ENCODE results near the gene CEP120.
A peak's percentile ranks its signal among the peaks of the same experiment; 100 is the strongest.

CEP120 gene

DNA sequence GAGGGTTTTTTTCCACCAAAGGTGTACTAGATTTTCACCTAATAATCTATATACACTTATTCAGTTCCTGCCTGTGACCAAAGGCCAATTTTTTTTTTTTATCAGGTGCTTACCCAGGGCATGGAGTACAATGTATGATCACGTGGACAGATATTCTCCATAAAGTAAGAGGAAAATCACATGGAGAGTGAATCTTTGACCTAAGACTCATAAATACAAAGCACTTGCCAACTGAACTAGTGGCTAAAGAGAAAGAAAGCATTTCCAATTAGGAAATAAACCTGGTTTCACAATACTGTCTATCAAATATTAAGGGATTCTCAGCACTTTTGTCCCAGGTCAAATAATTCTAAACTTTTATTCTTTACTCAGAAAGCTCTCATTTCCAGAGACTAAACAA lies 33.0 kb upstream of the CEP120 start:
- Mint-ChIP-seq H3K4me1 (peaks cover 20% of the 10 kb centered on the region), H3K27me3 (ENCODE audit: low read depth) (no peaks in the 10 kb centered on the region), H3K4me3 (no peak overlapping the region), H3K9me3 (peaks cover 4% of the 10 kb centered on the region), H3K27ac (no peak overlapping the region), H3K36me3 (ENCODE audit: low read depth) (no peaks in the 10 kb centered on the region)
- TF ChIP-seq, protein P1, sequence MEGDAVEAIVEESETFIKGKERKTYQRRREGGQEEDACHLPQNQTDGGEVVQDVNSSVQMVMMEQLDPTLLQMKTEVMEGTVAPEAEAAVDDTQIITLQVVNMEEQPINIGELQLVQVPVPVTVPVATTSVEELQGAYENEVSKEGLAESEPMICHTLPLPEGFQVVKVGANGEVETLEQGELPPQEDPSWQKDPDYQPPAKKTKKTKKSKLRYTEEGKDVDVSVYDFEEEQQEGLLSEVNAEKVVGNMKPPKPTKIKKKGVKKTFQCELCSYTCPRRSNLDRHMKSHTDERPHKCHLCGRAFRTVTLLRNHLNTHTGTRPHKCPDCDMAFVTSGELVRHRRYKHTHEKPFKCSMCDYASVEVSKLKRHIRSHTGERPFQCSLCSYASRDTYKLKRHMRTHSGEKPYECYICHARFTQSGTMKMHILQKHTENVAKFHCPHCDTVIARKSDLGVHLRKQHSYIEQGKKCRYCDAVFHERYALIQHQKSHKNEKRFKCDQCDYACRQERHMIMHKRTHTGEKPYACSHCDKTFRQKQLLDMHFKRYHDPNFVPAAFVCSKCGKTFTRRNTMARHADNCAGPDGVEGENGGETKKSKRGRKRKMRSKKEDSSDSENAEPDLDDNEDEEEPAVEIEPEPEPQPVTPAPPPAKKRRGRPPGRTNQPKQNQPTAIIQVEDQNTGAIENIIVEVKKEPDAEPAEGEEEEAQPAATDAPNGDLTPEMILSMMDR (IDR thresholded peaks at IDR 0.05; ENCODE audit: unreplicated experiment in 3 of 3): no peak

DNA sequence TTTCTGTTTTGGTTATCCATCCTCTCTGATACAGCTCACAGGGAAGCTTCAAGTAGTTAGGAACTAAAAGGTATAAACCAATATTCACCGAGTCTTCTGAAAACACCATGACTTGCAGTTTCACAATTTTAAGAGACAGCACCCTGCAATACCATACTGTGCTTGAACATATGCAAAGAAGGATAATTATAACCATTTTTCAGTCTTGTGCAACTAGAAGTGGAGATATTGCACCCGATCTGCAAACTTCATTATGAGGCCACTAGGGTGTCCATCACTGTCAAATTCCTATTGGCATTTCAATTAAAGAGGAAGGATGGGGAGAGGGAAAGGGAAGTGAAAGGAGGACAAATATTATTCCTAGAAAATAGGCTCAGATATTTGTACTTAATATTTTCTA lies 32.4 kb upstream of the CEP120 start:
- Mint-ChIP-seq H3K4me3 (no peak overlapping the region), H3K9me3 (peaks cover 4% of the 10 kb centered on the region), H3K4me1 (peaks cover 25% of the 10 kb centered on the region), H3K27me3 (ENCODE audit: low read depth) (no peaks in the 10 kb centered on the region), H3K36me3 (ENCODE audit: low read depth) (no peaks in the 10 kb centered on the region), H3K27ac (no peak overlapping the region)
- TF ChIP-seq, protein P1 (IDR thresholded peaks at IDR 0.05; ENCODE audit: unreplicated experiment in 3 of 3): no peak

DNA sequence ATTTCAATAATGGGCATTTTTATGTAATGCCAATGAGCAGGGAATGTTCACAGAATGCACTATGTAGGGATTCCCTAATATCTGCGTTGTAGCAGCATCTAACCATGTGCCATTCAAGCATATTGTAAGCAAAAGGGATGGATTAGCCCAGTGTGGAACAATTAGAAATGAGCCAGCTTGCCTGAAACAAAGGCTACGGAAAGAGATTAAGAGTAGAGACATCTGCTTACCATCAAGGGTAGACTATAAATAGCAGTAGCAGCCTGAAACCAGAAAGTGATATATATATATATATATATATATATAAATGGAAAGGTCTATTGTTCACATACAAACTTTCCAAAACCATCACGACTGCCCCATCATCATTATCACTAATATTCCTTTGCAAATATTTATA lies 31.9 kb upstream of the CEP120 start:
- Mint-ChIP-seq H3K36me3 (ENCODE audit: low read depth) (no peaks in the 10 kb centered on the region), H3K4me1 (peaks cover 30% of the 10 kb centered on the region), H3K27me3 (ENCODE audit: low read depth) (no peaks in the 10 kb centered on the region), H3K27ac (no peak overlapping the region), H3K9me3 (peaks cover 2% of the 10 kb centered on the region), H3K4me3 (no peak overlapping the region)
- TF ChIP-seq, protein P1 (IDR thresholded peaks at IDR 0.05; ENCODE audit: unreplicated experiment in 3 of 3): no peak

DNA sequence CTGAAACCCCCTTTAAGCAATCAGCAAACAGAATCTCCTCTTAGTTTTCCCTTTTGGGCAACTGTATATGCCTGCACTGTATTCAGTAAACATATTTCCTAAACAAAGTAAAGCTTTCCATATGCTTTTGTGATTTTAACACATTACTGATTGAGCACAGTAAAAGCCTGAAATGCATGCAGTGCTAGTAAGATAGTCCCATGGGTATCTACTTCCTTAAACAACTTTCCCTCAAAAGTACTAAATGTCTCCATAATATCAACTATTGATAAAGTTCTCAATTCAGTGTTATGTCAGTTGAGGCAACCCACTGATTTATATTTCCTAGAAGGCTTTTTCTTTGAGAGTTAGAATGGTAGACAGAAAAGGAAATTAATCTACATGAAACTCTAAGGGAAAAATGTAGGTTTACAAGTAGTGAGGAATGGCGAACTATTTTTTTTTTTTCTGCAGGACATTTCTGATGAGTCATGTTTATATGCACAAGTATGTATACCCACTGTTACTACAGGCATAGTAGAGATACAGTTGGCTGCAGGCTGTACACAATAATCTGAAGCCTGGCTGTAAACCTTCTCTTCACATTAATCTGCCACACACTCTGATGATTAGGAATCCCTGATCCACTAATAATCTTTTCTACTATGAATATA lies 31.2 kb upstream of the CEP120 start:
- Mint-ChIP-seq H3K27ac (no peak overlapping the region), H3K36me3 (ENCODE audit: low read depth) (no peaks in the 10 kb centered on the region), H3K4me3 (no peak overlapping the region), H3K27me3 (ENCODE audit: low read depth) (no peaks in the 10 kb centered on the region), H3K4me1 (peaks cover 36% of the 10 kb centered on the region), H3K9me3 (no peaks in the 10 kb centered on the region)
- TF ChIP-seq, protein P1 (IDR thresholded peaks at IDR 0.05; ENCODE audit: unreplicated experiment in 3 of 3): no peak

DNA sequence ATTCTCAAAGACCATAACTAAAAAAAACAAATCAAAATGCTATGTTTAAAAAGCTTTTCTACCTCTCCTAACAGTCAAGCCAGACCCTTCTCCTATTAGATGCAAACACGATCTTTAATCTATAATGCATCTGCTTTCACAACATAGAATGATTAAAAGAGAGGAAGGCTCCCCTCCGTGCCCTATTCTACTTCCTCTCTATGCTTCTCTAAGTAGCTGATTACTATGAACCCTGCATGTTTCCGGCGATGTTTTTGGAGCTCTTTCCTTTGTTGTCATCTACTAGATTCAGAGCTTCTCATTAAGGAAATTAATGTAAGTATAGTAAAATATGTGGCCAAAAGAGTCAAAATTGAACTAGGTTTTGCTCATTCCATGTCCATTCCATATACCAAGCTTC lies 29.2 kb upstream of the CEP120 start:
- no peaks in the 10 kb centered on the region for H3K9me3 Mint-ChIP-seq
- no peaks in the 10 kb centered on the region for H3K36me3 Mint-ChIP-seq (ENCODE audit: low read depth)
- H3K27ac Mint-ChIP-seq: peak overlapping the region in 2 of 3 experiments; percentile 9 to 40
- H3K27me3 Mint-ChIP-seq (ENCODE audit: low read depth): no peaks in the 10 kb centered on the region
- no peak overlapping the region for H3K4me3 Mint-ChIP-seq
- TF ChIP-seq, protein P1 (IDR thresholded peaks at IDR 0.05; ENCODE audit: unreplicated experiment in 3 of 3): no peak
- peaks cover 41% of the 10 kb centered on the region for H3K4me1 Mint-ChIP-seq

DNA sequence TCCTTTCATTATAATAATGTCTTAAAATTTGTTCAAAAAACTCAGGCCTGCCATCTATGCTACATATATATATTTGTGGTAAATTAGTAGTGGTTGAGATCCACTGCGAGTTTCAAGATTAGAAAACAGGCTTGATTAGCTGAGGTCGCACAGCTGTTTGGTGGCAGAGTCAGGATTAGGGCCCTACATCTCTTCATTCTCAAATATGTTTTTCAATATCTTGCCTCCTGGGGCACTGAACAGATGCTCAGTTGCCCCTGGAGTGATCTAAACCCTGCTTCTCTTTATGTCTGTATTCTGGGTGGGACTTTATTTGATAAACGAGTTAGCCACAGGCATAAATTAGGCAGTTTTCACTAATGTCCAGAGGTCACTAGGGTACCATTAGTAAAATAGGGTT lies 27.8 kb upstream of the CEP120 start:
- Mint-ChIP-seq H3K36me3 (ENCODE audit: low read depth) (no peaks in the 10 kb centered on the region), H3K4me1 (peaks cover 41% of the 10 kb centered on the region), H3K4me3 (no peak overlapping the region), H3K27me3 (ENCODE audit: low read depth) (no peaks in the 10 kb centered on the region), H3K27ac (peak overlapping the region in 2 of 3 experiments; percentile 7 to 47), H3K9me3 (no peaks in the 10 kb centered on the region)
- TF ChIP-seq, protein P1 (IDR thresholded peaks at IDR 0.05; ENCODE audit: unreplicated experiment in 3 of 3): no peak

All from nephron (organoid).